ENCODE measurements around the gene POLH.
"Not testable (repeated sequence)": the region's sequence is repeated elsewhere in the genome, so short reads cannot be mapped to it uniquely, and the experiment has no call there.

POLH gene

GRCh38 chr6:43629505-43630300 is 53.7 kb downstream of the POLH start:
- FAIRE-seq (peak; percentile 99), DNase-seq (ENCODE audit: insufficient read length, low spot score) (peak; percentile 88)

DNA sequence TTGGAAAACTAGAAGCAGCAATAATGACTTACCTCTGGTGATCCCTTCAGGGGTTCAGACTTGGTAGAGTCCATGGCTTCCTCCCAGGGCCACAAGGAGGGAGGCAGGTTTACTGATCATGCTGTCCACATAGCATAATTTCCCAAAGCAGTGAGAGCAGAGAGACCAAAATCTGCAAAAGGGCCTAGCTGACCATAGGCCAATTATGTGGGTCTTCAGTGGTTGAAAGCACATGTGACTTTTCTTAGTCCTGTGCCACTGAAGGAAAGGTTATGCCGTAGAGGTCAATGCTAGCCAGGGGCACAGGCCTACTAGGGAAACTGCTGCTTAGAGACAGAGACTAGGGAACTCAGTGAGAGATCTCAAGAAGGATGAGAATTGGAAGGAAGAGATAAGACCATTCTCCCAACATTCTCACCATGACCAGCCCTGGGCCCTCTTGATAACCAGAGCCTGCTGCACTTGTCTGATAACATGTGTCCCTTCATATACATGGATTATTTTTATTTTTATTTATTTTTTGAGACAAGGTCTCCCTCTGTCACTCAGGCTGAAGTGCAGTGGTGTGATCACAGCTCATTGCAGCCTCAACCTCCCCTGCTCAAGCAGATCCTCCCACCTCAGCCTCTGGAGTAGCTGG is 55.1 kb downstream of the POLH start:
- FAIRE-seq = no peak
- no peak for DNase-seq (ENCODE audit: insufficient read length, low spot score)

DNA sequence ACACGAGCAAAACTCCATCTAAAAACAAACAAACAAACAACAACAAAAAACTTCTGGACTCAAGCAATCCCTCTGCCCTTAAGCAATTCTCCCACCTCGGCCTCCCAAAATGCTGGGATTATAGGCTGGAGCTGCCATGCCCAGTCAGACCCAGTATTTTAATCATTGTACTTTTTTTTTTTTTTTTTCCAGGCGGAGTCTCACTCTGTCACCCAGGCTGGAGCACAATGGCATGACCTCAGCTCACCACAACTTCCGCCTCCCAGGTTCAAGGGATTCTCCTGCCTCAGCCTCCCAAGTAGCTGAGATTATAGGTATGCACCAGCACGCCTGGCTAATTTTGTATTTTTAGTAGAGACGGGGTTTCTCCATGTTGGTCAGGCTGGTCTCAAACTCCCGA is 57.0 kb downstream of the POLH start:
- not testable (repeated sequence) for FAIRE-seq; DNase-seq (ENCODE audit: insufficient read length, low spot score)

DNA sequence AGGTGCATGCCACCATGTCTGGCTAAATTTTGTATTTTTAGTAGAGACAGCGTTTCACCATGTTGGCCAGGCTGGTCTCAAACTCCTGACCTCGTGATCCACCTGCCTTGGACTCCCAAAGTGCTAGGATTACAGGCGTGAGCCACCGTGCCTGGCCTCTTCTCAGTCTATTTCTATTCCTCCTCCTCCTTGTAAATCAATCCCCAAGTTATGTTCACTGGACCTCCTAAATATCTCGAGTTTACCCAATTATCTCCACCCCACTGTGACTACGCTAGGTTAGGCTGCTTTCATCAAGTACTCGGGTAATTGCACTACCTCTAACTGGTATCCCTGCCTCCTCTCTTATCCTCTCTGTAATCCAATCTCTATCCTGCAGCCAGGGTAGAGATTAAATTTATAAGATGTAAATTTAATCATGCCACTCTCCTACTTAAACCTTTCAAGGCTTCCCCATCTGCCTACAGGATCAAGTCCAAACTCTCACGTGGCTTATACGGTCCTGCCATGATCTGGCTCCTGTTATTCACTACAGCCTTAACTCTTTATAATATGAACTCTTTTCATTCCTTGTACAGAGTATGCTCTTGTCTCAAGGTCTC is 58.8 kb downstream of the POLH start:
- FAIRE-seq = no peak
- no peak for DNase-seq (ENCODE audit: insufficient read length, low spot score)

- no peak for DNase-seq (ENCODE audit: insufficient read length, low spot score)
- FAIRE-seq = peak; percentile 87
These were observed 59.7 kb downstream of the POLH start, which contains the start of gene MAD2L1BP for GRCh38 chr6:43635387-43636307. TSS of gene MAD2L1BP (plus strand) at chr6:43635840. CDS start at chr6:43635876, 36 bp downstream.

DNA sequence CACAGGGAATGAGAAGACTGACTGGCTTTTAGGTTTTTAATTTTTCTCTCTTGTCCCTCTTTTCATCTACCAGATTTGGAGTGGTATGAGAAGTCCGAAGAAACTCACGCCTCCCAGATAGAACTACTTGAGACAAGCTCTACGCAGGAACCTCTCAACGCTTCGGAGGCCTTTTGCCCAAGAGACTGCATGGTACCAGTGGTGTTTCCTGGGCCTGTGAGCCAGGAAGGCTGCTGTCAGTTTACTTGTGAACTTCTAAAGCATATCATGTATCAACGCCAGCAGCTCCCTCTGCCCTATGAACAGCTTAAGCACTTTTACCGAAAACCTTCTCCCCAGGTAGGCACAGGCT is 60.3 kb downstream of the POLH start:
- DNase-seq (ENCODE audit: insufficient read length, low spot score) = no peak
- FAIRE-seq = no peak

- no peak for DNase-seq (ENCODE audit: insufficient read length, low spot score)
- FAIRE-seq = no peak
These were observed 64.2 kb downstream of the POLH start for GRCh38 chr6:43639984-43640800.

DNA sequence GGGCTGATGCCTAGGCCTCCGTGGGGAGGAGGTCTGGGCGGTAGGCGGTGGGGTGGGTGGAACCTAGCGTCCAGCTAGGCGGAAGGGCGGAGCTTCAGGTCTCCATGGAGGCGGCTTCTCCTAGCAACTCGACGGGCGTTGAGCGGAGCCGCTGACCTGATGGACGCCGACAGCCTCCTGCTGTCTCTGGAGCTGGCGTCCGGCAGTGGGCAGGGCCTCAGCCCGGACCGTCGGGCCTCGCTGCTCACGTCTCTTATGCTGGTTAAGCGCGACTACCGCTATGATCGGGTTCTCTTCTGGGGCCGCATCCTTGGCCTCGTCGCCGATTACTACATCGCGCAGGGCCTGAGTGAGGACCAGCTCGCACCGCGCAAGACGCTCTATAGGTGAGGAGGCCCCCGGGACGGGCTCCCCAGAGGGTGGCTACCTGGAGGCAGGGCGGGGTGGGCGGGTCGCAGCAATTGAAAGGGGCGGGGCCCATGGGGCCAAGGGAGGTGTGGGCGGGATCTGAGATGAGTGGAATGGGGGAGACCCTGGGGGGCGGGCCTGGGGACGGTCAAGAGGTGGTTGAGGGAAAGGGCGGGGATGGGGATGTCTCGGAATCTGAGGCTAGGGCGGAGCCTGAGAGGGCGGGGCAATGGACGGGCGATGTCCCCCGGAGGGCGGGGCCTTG is 69.1 kb downstream of the POLH start, which contains the start of gene RSPH9:
RSPH9 (plus strand) TSS at position 97 of the 673 bp plus-strand sequence; CDS start at position 160, 63 bp downstream.
- FAIRE-seq = peak; percentile 73

DNA sequence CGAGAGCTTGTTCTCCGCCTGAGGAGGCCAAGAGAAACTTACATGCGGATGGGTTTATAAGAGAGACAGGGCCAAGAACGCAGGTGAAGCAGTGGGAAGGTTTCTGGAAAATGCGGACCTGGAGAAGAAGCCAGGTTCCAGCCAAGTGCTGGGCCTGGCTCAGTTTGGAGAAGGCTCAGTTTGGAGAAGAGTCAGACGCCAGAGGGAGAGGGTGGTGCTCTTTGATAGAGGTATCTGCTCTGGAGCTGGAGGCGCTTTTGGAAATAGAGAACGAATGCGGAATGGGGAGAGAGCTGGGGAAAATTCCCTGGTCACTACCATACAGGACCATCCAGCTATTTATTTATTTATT is 69.6 kb downstream of the POLH start:
- DNase-seq (ENCODE audit: insufficient read length, low spot score) (no peak), FAIRE-seq (no peak)

More for the DNA sequence above, 69.1 kb downstream of the POLH start, which contains the start of gene RSPH9:
- no peak for DNase-seq (ENCODE audit: insufficient read length, low spot score)

DNA sequence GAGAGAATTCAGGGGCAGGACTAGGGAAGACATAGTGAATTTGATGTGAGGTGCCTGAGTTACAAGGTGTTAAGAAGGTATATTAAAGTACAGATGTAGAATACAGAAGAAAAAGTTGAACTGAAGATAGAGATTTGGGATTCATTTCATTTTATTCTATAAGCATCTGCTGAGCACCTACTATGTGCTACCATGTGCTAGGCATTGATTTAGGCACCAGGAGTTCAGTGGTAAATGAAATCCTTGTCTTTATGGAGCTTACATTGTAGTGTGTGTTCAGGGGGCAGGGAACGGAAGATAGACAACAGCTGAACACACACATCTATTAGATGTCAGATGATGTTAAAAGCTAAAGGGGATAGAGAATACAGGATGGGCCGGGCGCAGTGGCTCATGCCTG is 71.6 kb downstream of the POLH start:
- FAIRE-seq (no peak), DNase-seq (ENCODE audit: insufficient read length, low spot score) (no peak)

DNA sequence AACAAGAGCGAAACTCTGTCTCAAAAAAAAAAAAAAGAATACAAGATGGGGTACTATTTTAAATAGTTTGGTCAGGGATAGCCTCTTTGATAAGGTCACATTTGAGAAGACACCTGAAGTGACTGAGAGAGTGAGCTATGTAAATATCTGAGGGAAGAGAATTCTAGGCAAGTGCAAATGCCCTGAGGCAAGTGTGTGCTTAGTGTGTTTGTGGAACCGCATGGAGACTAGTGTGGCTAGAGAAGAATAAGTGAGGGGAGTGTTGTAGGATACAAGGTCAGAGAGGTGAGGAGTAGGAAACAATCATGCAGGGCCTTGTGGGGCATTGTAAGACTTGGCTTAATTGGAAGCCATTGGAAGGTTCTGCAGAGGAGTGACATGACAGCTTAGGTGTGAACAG is 72.3 kb downstream of the POLH start:
- no peak for FAIRE-seq

GRCh38 chr6:43652822-43653221 is 76.8 kb downstream of the POLH start:
- DNase-seq (ENCODE audit: insufficient read length, low spot score); FAIRE-seq: not testable (repeated sequence)

More for the DNA sequence above, 72.3 kb downstream of the POLH start:
- no peak for DNase-seq (ENCODE audit: insufficient read length, low spot score)

- FAIRE-seq = no peak
- no peak for DNase-seq (ENCODE audit: insufficient read length, low spot score)
These were observed 81.3 kb downstream of the POLH start for GRCh38 chr6:43657221-43657802.

GRCh38 chr6:43658161-43658560 is 82.2 kb downstream of the POLH start:
- DNase-seq (ENCODE audit: insufficient read length, low spot score) (no peak), FAIRE-seq (no peak)

GRCh38 chr6:43662948-43663347 is 87.0 kb downstream of the POLH start:
- DNase-seq (ENCODE audit: insufficient read length, low spot score); FAIRE-seq: not testable (repeated sequence)
